ENCODE data around the gene ZNF557.

DNA sequence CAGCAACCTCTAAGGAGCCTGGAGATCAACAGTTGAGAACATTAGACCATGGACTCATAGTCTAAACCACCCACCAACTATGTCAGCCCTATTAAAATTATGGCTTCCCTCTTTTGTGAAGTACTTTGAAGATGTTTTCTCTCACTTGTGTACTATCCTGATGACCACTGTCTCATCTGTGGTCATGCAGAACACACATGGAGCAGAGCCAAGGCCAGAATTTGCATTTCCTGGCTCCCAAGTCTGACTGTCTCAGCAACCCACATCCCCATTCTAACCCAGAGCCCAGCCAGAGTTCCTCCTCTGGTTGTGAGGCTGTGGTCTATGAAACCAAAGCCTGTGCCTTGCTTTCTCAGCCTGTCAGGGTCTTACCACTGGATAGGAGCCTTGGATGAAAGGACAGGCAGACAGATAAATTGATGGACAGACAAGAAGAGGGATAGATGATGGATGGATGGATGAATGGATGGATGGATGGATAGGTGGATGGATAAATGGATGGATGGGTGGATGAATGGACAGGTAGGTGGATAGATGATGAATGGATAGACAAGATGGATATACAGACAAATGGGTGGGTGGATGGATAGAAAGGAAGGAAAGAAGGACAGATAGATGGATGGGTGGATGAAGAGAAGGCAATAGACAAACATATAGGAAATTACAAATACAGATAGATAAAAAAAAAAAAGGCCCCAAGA lies 35.4 kb downstream of the ZNF557 start:
- TF ChIP-seq, protein P1, sequence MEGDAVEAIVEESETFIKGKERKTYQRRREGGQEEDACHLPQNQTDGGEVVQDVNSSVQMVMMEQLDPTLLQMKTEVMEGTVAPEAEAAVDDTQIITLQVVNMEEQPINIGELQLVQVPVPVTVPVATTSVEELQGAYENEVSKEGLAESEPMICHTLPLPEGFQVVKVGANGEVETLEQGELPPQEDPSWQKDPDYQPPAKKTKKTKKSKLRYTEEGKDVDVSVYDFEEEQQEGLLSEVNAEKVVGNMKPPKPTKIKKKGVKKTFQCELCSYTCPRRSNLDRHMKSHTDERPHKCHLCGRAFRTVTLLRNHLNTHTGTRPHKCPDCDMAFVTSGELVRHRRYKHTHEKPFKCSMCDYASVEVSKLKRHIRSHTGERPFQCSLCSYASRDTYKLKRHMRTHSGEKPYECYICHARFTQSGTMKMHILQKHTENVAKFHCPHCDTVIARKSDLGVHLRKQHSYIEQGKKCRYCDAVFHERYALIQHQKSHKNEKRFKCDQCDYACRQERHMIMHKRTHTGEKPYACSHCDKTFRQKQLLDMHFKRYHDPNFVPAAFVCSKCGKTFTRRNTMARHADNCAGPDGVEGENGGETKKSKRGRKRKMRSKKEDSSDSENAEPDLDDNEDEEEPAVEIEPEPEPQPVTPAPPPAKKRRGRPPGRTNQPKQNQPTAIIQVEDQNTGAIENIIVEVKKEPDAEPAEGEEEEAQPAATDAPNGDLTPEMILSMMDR (IDR thresholded peaks at IDR 0.05) = no peak
- TF ChIP-seq EZH2 (IDR thresholded peaks at IDR 0.05) (no peak), EZH2phosphoT487 (IDR thresholded peaks at IDR 0.05) (no peak)

Measured in neural progenitor cell (in vitro differentiated cells).